HG02970 (cell line): ENCODE measurements around the gene CLIC1.

Experiments used
- ATAC-seq: cut with Tn5 transposase; IDR thresholded peaks from one replicate; pipeline ENCODE4 v1.9.1; 2021; ENCODE audit warnings: mild to moderate bottlenecking, moderate library complexity, moderate number of reproducible peaks; ENCODE audit not compliant: unreplicated experiment, low FRiP score

CLIC1 gene

GRCh38 chr6:31769684-31770371 is 33.5 kb upstream of the CLIC1 start:
- no peak for ATAC-seq

GRCh38 chr6:31768363-31769257 is 32.3 kb upstream of the CLIC1 start:
- no peak for ATAC-seq

GRCh38 chr6:31767096-31767645 is 30.8 kb upstream of the CLIC1 start:
- ATAC-seq = no peak

- no peak for ATAC-seq
These were observed 29.8 kb upstream of the CLIC1 start for GRCh38 chr6:31765910-31766794.

- ATAC-seq = no peak
These were observed 29.2 kb upstream of the CLIC1 start for GRCh38 chr6:31765559-31765909.

GRCh38 chr6:31764198-31764597 is 27.9 kb upstream of the CLIC1 start:
- ATAC-seq = no peak

GRCh38 chr6:31763619-31763940 is 27.2 kb upstream of the CLIC1 start:
- ATAC-seq = no peak

- no peak for ATAC-seq
These were observed 26.7 kb upstream of the CLIC1 start for GRCh38 chr6:31762878-31763618.

GRCh38 chr6:31762356-31762755 is 26.0 kb upstream of the CLIC1 start, which contains the start of gene SAPCD1:
Gene SAPCD1, plus strand, starts transcription at chr6:31762656. Its CDS starts 399 bp downstream, at chr6:31763055.
- ATAC-seq = no peak

GRCh38 chr6:31761343-31761742 is 25.0 kb upstream of the CLIC1 start:
- no peak for ATAC-seq

- no peak for ATAC-seq
These were observed 24.5 kb upstream of the CLIC1 start for GRCh38 chr6:31760790-31761189.

- ATAC-seq = no peak
These were observed 22.0 kb upstream of the CLIC1 start for GRCh38 chr6:31758281-31758680.

- no peak for ATAC-seq
These were observed 16.5 kb upstream of the CLIC1 start for GRCh38 chr6:31752739-31753319.

GRCh38 chr6:31750411-31751022 is 14.2 kb upstream of the CLIC1 start:
- ATAC-seq = no peak

GRCh38 chr6:31749301-31750036 is 13.1 kb upstream of the CLIC1 start:
- no peak for ATAC-seq

GRCh38 chr6:31744422-31744821 is 8.1 kb upstream of the CLIC1 start:
- ATAC-seq = no peak

GRCh38 chr6:31742894-31743293 is 6.6 kb upstream of the CLIC1 start:
- ATAC-seq = no peak

GRCh38 chr6:31741815-31742214 is 5.5 kb upstream of the CLIC1 start:
- no peak for ATAC-seq
